ENCODE measurements around the gene ZNF571.

The ZNF571 gene

GRCh38 chr19:37572203-37572602 lies 22.4 kb downstream of the ZNF571 start:
- no peak for DNase-seq
- Histone ChIP-seq H3K4me3 (ENCODE audit: low read depth, low read length) (no peak overlapping the region), H3K36me3 (peaks cover 40% of the 10 kb centered on the region), H3K9me3 (ENCODE audit: severe bottlenecking) (peaks cover 11% of the 10 kb centered on the region), H3K27me3 (ENCODE audit: insufficient read depth, low read depth, severe bottlenecking) (no peaks in the 10 kb centered on the region), H3K27ac (no peak overlapping the region)
- no peak for TF ChIP-seq CTCF (IDR thresholded peaks at IDR 0.05; ENCODE audit: low read depth, low read length)

GRCh38 chr19:37565370-37565669 lies 29.3 kb downstream of the ZNF571 start:
- H3K27ac ChIP-seq, result no peak overlapping the region
- H3K4me3 ChIP-seq (ENCODE audit: low read depth, low read length), result no peak overlapping the region
- no peaks in the 10 kb centered on the region for H3K27me3 ChIP-seq (ENCODE audit: insufficient read depth, low read depth, severe bottlenecking)
- no peak for DNase-seq
- TF ChIP-seq CTCF (IDR thresholded peaks at IDR 0.05; ENCODE audit: low read depth, low read length), result no peak
- H3K9me3 ChIP-seq (ENCODE audit: severe bottlenecking), result peaks cover 37% of the 10 kb centered on the region
- H3K36me3 ChIP-seq, result peaks cover 48% of the 10 kb centered on the region

- no peak for TF ChIP-seq CTCF (IDR thresholded peaks at IDR 0.05; ENCODE audit: low read depth, low read length)
- no peaks in the 10 kb centered on the region for H3K27me3 ChIP-seq (ENCODE audit: insufficient read depth, low read depth, severe bottlenecking)
- peaks cover 43% of the 10 kb centered on the region for H3K36me3 ChIP-seq
- peaks cover 37% of the 10 kb centered on the region for H3K9me3 ChIP-seq (ENCODE audit: severe bottlenecking)
- DNase-seq, result no peak
- no peak overlapping the region for H3K4me3 ChIP-seq (ENCODE audit: low read depth, low read length)
- H3K27ac ChIP-seq, result no peak overlapping the region
These were observed 29.8 kb downstream of the ZNF571 start for GRCh38 chr19:37564624-37565369.

GRCh38 chr19:37563518-37563917 lies 31.1 kb downstream of the ZNF571 start:
- DNase-seq, result no peak
- H3K36me3 ChIP-seq, result peaks cover 38% of the 10 kb centered on the region
- H3K27ac ChIP-seq, result no peak overlapping the region
- H3K9me3 ChIP-seq (ENCODE audit: severe bottlenecking), result peaks cover 38% of the 10 kb centered on the region
- H3K4me3 ChIP-seq (ENCODE audit: low read depth, low read length), result no peak overlapping the region
- TF ChIP-seq CTCF (IDR thresholded peaks at IDR 0.05; ENCODE audit: low read depth, low read length), result no peak
- H3K27me3 ChIP-seq (ENCODE audit: insufficient read depth, low read depth, severe bottlenecking), result no peaks in the 10 kb centered on the region

- Histone ChIP-seq H3K4me3 (ENCODE audit: low read depth, low read length) (peak overlapping the region; percentile 96), H3K27ac (peak overlapping the region; percentile 90), H3K36me3 (peaks cover 34% of the 10 kb centered on the region), H3K27me3 (ENCODE audit: insufficient read depth, low read depth, severe bottlenecking) (no peaks in the 10 kb centered on the region), H3K9me3 (ENCODE audit: severe bottlenecking) (peaks cover 40% of the 10 kb centered on the region)
- peak; percentile 72 for TF ChIP-seq CTCF (IDR thresholded peaks at IDR 0.05; ENCODE audit: low read depth, low read length)
- peak; percentile 88 for DNase-seq
These were observed 43.2 kb downstream of the ZNF571 start for GRCh38 chr19:37551129-37551993.
